Activated naive CD4-positive, alpha-beta T cell treated with anti-CD3 and anti-CD28 coated beads, Interleukin-2, amount 10 ng/mL, durations not matched to agents 7 days and 5 days (primary cell): ENCODE results near the gene RASAL2.
A peak's percentile ranks its signal among the peaks of the same experiment; 100 is the strongest.
"Not testable (repeated sequence)": the region's sequence is repeated elsewhere in the genome, so short reads cannot be mapped to it uniquely, and the experiment has no call there.

Experiments used
- CTCF ChIA-PET: fragments of 350-600 bp; sonication (Branson Sonifier 250); formaldehyde crosslinking; loops from one replicate; lab custom pipeline; 2021; ENCODE audit warnings: antibody characterized with exemption; lab: Charles Lee
- DNase-seq: peaks from one replicate; pipeline ENCODE4 v3.0.0-alpha.2; 2020
- H3K27ac Mint-ChIP-seq: one replicate; pipeline ENCODE4 v1.8.0; 2021; ENCODE audit warnings: mild to moderate bottlenecking, moderate library complexity, mixed read lengths
- H3K27me3 Mint-ChIP-seq: one replicate; pipeline ENCODE4 v1.8.0; 2021; ENCODE audit warnings: mild to moderate bottlenecking, mixed read lengths
- H3K36me3 Mint-ChIP-seq: one replicate; pipeline ENCODE4 v1.8.0; 2021; ENCODE audit warnings: mixed read lengths
- H3K4me1 Mint-ChIP-seq: one replicate; pipeline ENCODE4 v1.8.0; 2021; ENCODE audit warnings: mixed read lengths
- H3K4me3 Mint-ChIP-seq: one replicate; pipeline ENCODE4 v1.8.0; 2021; ENCODE audit warnings: mild to moderate bottlenecking, moderate library complexity, mixed read lengths
- H3K9me3 Mint-ChIP-seq: one replicate; pipeline ENCODE4 v1.8.0; 2021; ENCODE audit warnings: mixed read lengths

The RASAL2 gene

DNA sequence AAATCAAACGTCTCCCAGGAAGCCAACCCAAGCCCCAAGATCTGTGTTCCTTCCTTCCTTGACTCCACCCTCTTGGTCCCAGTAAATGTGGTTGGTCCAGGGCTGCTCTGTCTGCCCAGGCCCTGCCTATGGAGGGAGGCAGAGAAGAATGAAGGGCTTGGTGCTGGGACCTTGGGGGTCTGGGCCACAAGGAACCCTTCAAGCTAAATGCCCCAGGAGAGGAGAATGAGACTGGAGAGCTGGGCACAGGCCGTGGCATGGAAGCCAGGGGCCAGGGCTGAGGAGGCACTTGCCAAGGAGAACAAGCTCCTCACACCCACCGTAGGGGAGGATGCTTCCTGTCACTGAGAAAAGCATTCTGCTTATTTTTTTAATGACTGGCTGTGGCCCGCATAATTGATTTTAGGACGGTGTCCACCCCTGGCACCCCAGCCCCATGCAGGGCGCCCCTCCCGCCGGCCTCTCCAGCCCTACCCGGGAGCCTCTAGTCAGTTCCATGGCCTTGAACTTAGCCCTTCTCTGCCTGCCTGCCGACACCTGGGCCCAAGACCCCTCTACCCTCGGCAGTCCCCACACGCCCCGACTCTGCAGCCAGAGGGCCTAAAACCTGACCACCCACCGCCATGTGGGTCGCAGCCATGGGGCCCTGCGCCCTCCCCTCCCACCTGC is 402.0 kb downstream of the RASAL2 start:
- H3K36me3 Mint-ChIP-seq, result no peaks in the 10 kb centered on the region
- no peak overlapping the region for H3K27ac Mint-ChIP-seq
- no peak overlapping the region for H3K4me3 Mint-ChIP-seq

DNA sequence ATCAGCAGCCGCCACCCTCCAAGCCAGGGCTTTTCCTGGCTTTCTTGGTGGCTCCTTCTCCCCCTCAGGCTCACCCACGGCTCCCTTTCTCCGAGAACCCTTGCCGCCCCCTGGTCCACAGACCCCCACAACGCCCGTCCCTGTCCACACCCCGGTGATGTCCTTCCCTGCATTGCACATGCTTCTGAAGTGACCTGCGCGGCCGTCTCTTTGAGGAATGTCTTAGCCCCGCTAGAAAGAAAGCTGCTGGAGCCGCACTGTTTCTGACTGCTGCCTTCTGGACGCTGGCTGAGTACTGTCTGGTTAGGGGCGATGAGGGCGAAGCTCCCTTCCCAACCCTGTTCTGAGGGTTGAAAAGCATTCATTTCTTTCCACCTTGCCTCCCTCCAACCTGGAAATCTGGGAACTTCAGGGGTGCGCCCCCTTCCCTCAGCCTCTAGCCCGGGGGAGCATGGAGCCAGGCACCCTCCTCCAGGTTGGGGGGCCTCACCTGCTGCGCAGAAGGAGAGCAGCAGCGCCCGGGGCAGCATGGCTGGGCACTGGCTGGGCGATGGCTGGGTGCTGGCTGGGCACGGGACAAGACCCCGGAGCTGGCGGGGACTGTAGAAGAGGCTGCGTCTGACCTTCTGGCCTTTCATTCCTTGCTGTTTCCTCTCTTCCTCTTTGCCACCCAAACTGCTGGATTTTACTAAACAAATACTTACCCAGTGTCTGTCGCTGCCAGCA is 402.7 kb downstream of the RASAL2 start, which contains the start of gene CLEC20A:
CLEC20A (minus strand) TSS at position 555 of the 726 bp plus-strand sequence; CDS start at position 530, 25 bp downstream.
- no peaks in the 10 kb centered on the region for H3K27me3 Mint-ChIP-seq
- H3K27ac Mint-ChIP-seq, result no peak within 1 kb of the TSS

More for the DNA sequence above, 402.0 kb downstream of the RASAL2 start:
- Mint-ChIP-seq H3K27me3 (no peaks in the 10 kb centered on the region), H3K9me3 (no peaks in the 10 kb centered on the region), H3K4me1 (no peaks in the 10 kb centered on the region)
- no peak for DNase-seq
- CTCF ChIA-PET, result no interaction called here

DNA sequence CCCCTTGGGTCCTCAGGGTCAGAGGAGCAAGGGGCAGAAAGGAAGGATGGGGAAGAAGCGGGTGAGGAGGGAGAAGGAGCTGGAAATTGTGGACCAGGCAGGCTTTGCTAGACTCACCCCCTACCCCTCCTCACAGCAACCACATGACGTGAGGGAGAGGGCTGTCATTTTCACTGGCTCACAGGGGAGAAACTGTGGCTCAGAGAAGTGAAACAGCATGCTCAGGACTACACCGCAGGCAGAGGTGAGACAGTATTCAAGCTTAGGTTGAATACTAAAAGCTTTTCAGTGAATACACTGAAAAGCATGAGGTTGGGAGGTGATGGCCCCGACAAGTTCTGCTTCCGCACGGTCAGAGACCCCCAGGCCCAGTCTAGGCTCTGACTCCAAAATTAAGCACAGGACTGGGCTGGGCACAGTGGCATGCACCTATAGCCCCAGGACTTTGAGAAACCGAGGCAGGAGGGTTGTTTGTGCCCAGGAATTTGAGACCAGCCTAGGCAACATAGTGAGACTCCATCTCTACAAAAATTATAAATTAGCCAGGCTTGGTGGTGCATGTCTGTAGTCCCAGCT is 404.1 kb downstream of the RASAL2 start:
- H3K4me1 Mint-ChIP-seq, result no peaks in the 10 kb centered on the region
- CTCF ChIA-PET, result no interaction called here
- H3K27ac Mint-ChIP-seq, result no peak overlapping the region
- no peak for DNase-seq
- H3K36me3 Mint-ChIP-seq, result no peaks in the 10 kb centered on the region
- no peaks in the 10 kb centered on the region for H3K27me3 Mint-ChIP-seq
- no peak overlapping the region for H3K4me3 Mint-ChIP-seq
- H3K9me3 Mint-ChIP-seq, result no peaks in the 10 kb centered on the region

More for the DNA sequence above, 402.7 kb downstream of the RASAL2 start, which contains the start of gene CLEC20A:
- Mint-ChIP-seq H3K36me3 (no peaks in the 10 kb centered on the region), H3K9me3 (no peaks in the 10 kb centered on the region), H3K4me3 (no peak within 1 kb of the TSS), H3K4me1 (no peaks in the 10 kb centered on the region)
- no peak for DNase-seq
- CTCF ChIA-PET, result no interaction called here

DNA sequence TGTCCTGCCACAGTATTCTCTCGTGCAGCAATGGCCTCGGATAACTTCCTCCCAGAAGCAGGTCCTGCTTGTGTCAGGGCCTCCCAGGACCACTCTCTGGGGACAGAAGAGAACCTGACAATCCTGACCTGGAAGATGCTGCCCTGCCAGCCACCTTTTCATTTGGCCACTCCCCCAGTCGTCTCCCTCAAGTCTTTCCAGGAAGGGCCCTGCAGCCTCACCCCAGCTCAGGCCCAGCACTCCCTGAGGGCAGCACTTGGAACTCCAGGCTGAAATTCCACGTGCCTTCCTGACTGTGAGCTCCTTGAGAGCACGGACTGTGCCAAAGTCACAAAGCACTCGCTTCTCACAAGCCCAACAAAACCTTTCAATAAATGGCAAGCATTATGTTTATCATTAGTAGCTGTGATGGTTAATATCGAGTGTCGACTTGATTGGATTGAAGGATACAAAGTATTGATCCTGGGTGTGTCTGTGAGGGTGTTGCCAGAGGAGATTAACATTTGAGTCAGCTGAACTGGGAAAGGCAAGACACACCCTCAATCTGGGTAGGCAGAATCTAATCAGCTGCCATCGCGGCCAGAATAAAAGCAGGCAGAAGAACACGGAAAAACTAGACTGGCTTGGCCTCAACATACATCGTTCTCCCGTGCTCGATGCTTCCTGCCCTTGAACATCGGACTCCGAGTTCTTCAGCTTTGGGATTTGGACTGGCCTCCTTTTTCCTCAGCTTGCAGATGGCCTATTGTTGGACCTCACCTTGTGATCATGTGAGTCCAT is 405.2 kb downstream of the RASAL2 start:
- Mint-ChIP-seq H3K9me3 (no peaks in the 10 kb centered on the region), H3K27ac (no peak overlapping the region), H3K4me1 (no peaks in the 10 kb centered on the region), H3K4me3 (no peak overlapping the region), H3K36me3 (no peaks in the 10 kb centered on the region), H3K27me3 (peaks cover 2% of the 10 kb centered on the region)
- CTCF ChIA-PET, result no interaction called here
- no peak for DNase-seq

DNA sequence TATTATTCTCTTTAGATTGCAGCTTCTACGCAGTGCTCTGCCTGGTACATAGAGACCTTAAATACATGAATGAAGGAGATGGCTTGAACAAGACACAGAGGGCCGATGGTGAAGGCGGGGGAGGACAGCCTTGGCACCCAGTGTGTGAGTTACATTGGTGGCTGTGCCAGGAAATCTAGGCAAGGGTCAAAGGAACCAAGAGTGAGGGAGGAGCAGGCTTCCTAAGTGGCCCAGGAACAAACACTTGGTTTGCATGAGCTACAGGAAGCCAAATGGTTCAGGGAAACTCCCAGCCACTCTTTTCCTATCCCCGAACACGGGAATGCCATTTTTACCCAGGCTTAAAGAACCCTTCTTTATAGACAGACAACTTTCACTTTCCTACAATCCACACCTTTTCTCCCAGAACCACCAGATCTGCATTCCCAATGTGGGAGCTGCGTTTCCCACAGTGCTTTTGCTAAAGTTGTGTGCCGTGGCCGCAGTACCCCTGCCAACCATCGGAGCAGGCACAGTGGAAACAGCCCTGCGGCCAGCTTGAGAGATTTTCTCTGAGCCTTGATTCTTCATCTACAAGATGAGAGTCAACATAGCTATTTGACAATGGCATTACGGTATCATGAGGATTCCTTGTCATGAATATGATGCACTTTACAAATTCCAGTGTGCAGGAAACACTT is 406.3 kb downstream of the RASAL2 start:
- Mint-ChIP-seq H3K27me3 (peaks cover 4% of the 10 kb centered on the region), H3K9me3 (no peaks in the 10 kb centered on the region), H3K36me3 (no peaks in the 10 kb centered on the region), H3K4me1 (no peaks in the 10 kb centered on the region), H3K27ac (no peak overlapping the region), H3K4me3 (no peak overlapping the region)
- CTCF ChIA-PET, result interaction anchor here (1.1 to 2.2 kb wide), 4 partner anchors 14 to 200 kb away, joined by 3 to 10 read pairs (median 5); no protein-coding TSS in a partner anchor
- no peak for DNase-seq

DNA sequence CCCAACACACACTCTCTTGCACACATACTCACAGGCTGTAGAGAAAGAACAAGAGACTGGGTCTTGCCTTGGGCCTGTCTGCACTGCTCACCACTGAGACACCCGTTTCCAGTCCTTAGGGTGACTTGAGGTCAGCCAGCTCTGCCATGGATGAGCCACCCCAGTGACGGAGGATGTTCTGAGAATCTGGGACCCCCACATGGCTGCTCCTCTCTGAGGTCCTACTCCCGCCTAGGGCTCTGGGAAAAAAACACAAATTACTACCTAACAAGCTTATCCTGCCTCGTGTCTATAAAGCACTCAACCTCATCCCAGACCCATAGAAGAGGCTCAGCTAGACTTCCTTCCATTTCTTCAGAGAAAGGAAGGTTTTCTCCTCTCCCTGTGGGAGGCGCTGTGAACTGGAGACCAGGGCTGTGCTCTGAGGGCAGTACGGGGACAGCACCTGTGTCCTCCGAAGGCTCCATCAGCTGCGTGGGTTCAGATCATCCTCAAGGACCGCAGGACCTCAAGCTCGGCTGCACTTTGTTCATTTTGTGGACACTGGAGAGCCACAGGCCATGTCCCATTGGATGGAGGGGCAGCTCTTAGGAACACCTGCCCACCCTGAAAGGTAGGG is 407.1 kb downstream of the RASAL2 start:
- H3K27me3 Mint-ChIP-seq, result peaks cover 4% of the 10 kb centered on the region
- no peaks in the 10 kb centered on the region for H3K4me1 Mint-ChIP-seq
- no peaks in the 10 kb centered on the region for H3K36me3 Mint-ChIP-seq
- CTCF ChIA-PET, result interaction anchor here (0.7 to 2.2 kb wide), 8 partner anchors 9 to 201 kb away, joined by 3 to 10 read pairs (median 5); no protein-coding TSS in a partner anchor
- H3K27ac Mint-ChIP-seq, result no peak overlapping the region
- H3K4me3 Mint-ChIP-seq, result no peak overlapping the region
- no peaks in the 10 kb centered on the region for H3K9me3 Mint-ChIP-seq
- no peak for DNase-seq

DNA sequence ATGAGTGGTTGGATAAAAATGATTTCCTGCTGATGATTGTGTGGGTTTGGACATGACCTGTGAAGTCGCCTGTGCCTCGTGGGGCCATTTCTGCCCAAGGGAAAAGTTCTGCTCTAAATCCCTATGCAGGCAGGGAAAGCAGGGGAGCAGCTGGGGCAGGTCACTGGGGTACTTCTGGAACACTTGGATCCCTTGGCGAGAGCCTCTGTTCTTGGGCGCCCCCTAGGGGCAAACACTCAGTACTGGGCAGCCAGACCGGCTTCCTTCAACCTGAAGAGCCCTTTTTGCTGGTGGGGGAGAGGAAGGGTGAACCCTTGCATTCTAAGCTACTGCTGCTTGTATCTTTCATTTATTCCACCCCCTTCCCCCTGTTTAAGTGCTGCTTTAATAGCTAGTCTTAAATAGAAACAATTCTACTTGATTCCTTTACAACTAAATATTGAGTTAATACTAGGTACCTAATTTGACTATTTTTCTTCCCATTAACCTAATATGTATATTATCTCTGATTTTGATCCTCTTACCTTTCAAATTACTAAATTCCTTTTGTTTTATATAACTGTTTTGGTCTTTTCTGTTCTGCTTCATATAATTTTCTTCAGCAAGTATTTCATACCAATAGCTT is 407.9 kb downstream of the RASAL2 start:
- DNase-seq, result peak; percentile 73
- no peak overlapping the region for H3K27ac Mint-ChIP-seq
- CTCF ChIA-PET, result interaction anchor here (0.6 to 2.2 kb wide), 10 partner anchors 9 to 202 kb away, joined by 3 to 10 read pairs (median 4); partner anchors contain the start of gene TEX35
- no peaks in the 10 kb centered on the region for H3K36me3 Mint-ChIP-seq
- H3K9me3 Mint-ChIP-seq, result no peaks in the 10 kb centered on the region
- peaks cover 4% of the 10 kb centered on the region for H3K27me3 Mint-ChIP-seq
- no peaks in the 10 kb centered on the region for H3K4me1 Mint-ChIP-seq
- H3K4me3 Mint-ChIP-seq, result no peak overlapping the region

DNA sequence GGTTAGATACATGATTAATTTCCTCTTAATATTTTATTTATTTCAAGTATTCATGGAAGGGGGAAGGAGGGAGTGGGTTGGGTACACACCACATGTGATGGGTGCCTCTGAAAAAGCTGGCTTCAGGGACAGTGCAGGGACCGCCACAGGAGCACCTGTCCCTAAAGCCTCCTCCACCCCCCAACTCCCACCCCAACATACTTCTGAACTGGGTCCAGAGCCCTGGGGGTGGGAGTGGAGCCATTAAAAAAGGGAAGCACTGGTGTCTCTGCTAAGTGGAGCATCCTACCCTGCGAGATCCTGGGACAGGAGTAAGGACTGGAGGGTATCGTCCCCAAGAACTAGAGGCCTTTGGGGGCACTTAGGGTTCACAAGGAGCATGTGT is 408.4 kb downstream of the RASAL2 start:
- CTCF ChIA-PET, result interaction anchor here (0.6 to 2.2 kb wide), 9 partner anchors 8 to 202 kb away, joined by 3 to 10 read pairs (median 4); partner anchors contain the start of gene TEX35
- peaks cover 4% of the 10 kb centered on the region for H3K27me3 Mint-ChIP-seq
- no peaks in the 10 kb centered on the region for H3K9me3 Mint-ChIP-seq
- no peak overlapping the region for H3K27ac Mint-ChIP-seq
- no peak for DNase-seq
- H3K4me1 Mint-ChIP-seq, result no peaks in the 10 kb centered on the region
- no peaks in the 10 kb centered on the region for H3K36me3 Mint-ChIP-seq
- no peak overlapping the region for H3K4me3 Mint-ChIP-seq

DNA sequence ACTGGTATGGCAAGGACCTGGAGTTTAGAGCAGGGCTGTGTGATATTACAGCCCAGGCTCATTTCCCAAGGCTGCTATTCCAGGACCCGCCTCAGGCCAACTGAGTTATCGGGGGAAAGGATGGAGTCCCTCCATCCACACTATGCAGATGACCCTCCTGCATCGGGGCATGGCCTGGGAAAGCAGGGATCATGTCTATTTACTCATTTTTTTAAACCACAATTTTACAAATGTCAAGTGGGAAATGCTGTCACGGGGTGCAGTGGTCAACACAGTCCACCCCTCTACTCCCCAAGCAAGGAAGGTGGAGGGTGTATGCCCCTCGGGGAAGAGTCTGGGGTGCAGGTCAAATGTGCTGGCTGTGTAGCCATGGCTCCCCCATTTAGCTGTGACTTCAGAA is 409.0 kb downstream of the RASAL2 start:
- H3K4me1 Mint-ChIP-seq, result no peaks in the 10 kb centered on the region
- no peak for DNase-seq
- peaks cover 4% of the 10 kb centered on the region for H3K27me3 Mint-ChIP-seq
- H3K36me3 Mint-ChIP-seq, result no peaks in the 10 kb centered on the region
- H3K9me3 Mint-ChIP-seq, result no peaks in the 10 kb centered on the region
- H3K4me3 Mint-ChIP-seq, result no peak overlapping the region
- no peak overlapping the region for H3K27ac Mint-ChIP-seq
- CTCF ChIA-PET, result interaction anchor here (0.6 to 1.2 kb wide), 2 partner anchors 12 to 386 kb away, joined by 3 to 4 read pairs; no protein-coding TSS in a partner anchor

DNA sequence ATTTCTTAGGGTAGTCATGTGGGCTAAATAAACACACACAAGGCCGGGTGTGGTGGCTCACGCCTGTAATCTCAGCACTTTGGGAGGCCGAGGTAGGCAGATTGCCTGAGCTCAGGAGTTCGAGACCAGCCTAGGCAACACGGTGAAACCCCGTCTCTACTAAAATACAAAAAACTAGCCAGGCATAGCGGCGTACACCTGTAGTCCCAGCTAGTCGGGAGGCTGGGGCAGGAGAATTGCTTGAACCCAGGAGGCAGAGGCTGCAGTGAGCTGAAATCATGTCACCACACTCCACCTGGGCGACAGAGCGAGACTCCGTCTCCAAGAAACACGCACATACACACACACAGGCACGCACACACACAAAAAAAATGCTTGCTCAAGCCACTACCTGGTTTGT is 409.4 kb downstream of the RASAL2 start:
- not testable (repeated sequence) for H3K36me3 Mint-ChIP-seq, H3K4me1 Mint-ChIP-seq

DNA sequence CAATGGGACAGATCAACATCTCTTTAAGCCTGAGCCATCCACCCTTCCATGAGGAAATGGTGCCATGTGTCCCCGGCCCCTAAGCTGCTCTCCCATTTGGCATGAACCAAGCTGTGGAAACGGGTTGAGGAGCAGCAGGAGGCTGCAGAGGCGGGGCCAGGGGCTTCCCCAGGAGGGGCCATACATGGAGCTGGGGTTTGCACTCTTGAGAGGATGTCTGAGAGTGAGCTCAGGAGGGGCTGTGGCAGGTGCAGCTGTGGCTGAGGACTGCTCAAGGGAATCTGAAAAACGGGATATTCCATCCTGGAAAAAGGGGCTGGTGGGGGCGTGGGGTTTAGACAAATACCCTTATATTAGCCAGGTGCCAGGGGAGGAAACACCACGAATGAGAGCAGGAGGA is 409.9 kb downstream of the RASAL2 start:
- CTCF ChIA-PET, result interaction anchor here (0.8 to 1.2 kb wide), 2 partner anchors 18 to 192 kb away, joined by 3 read pairs; no protein-coding TSS in a partner anchor
- H3K27ac Mint-ChIP-seq, result no peak overlapping the region

More for the DNA sequence above, 409.4 kb downstream of the RASAL2 start:
- CTCF ChIA-PET, result interaction anchor here (0.6 to 1.2 kb wide), 2 partner anchors 191 to 386 kb away, joined by 3 read pairs; no protein-coding TSS in a partner anchor
- not testable (repeated sequence) for H3K9me3 Mint-ChIP-seq, H3K27me3 Mint-ChIP-seq, H3K27ac Mint-ChIP-seq, DNase-seq, H3K4me3 Mint-ChIP-seq

DNA sequence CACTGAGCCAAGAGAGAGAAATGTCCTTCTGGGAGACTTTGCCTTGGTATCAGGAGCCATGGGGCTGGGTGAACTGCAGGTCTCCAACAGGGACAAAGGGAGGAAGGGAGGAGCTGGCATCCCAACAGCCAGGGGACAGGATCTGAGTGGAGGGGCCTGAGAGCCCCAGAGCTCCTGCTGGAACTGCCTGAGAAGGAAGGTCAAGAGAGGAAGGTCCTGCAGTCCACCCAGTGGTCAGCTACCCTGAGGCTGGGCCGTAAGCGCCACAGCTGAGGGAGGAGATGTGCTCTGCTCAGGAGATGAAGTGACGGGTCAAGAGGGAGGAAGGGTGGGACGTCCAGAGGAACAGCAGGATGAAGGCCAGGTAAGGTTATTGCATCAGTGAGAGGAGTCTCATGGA is 410.4 kb downstream of the RASAL2 start:
- no peaks in the 10 kb centered on the region for H3K9me3 Mint-ChIP-seq
- H3K36me3 Mint-ChIP-seq, result no peaks in the 10 kb centered on the region
- H3K4me1 Mint-ChIP-seq, result no peaks in the 10 kb centered on the region
- H3K4me3 Mint-ChIP-seq, result no peak overlapping the region
- H3K27ac Mint-ChIP-seq, result no peak overlapping the region
- CTCF ChIA-PET, result interaction anchor here (0.8 to 1.2 kb wide), 2 partner anchors 18 to 192 kb away, joined by 3 read pairs; no protein-coding TSS in a partner anchor
- peaks cover 4% of the 10 kb centered on the region for H3K27me3 Mint-ChIP-seq
- no peak for DNase-seq

More for the DNA sequence above, 409.9 kb downstream of the RASAL2 start:
- Mint-ChIP-seq H3K4me3 (no peak overlapping the region), H3K36me3 (no peaks in the 10 kb centered on the region), H3K9me3 (no peaks in the 10 kb centered on the region), H3K27me3 (peaks cover 4% of the 10 kb centered on the region), H3K4me1 (no peaks in the 10 kb centered on the region)
- no peak for DNase-seq
